IMR-90 (cell line): ENCODE data around the gene TMEM212. TPM values are rescaled to one million over a fixed set of nuclear protein-coding genes. Genes with fewer than 3 reads are reported as not detected.

Experiments
- ATAC-seq: fragments of 200-7000 bp; cut with Tn5 transposase; 2 replicates; pipeline ENCODE4 v1.9.1; 2020; ENCODE audit warnings: low read depth, mild to moderate bottlenecking, moderate library complexity
- BruUV-seq: library from RNA; stranded (reverse); fragments of 400-500 nt; replicated peaks from 2 replicates; lab custom pipeline; 2021; lab: Mats Ljungman, UMichigan
- CTCF ChIA-PET: fragments of 300-600 bp; formaldehyde crosslinking; extraction: SDS; loops from one replicate; lab custom pipeline; 2021; ENCODE audit warnings: antibody characterized with exemption; lab: Yijun Ruan, JAX
- POLR2A ChIA-PET: fragments of 300-600 bp; sonication (Branson Sonifier 250); formaldehyde crosslinking; loops from one replicate; lab custom pipeline; 2022; ENCODE audit warnings: antibody characterized with exemption; ENCODE audit not compliant: unreplicated experiment; lab: Charles Lee
- DNase-seq: peaks from one replicate; pipeline ENCODE4 v3.0.0; 2013
- H2AFZ ChIP-seq: replicated peaks from 2 replicates; pipeline ENCODE3; 2013; ENCODE audit warnings: low read length, mild to moderate bottlenecking; ENCODE audit not compliant: poor library complexity
- H2AK5ac ChIP-seq: 2 replicates; pipeline ENCODE4 v1.6.1; 2013; ENCODE audit warnings: low read depth, low read length, inconsistent platforms
- H2AK9ac ChIP-seq: replicated peaks from 2 replicates; pipeline ENCODE3; 2013; ENCODE audit warnings: mild to moderate bottlenecking, low read depth, low read length, moderate library complexity; ENCODE audit not compliant: poor library complexity
- H2BK120ac ChIP-seq: 2 replicates; pipeline ENCODE4 v1.6.1; 2013; ENCODE audit warnings: low read depth, low read length, inconsistent platforms
- H2BK15ac ChIP-seq: 3 replicates; pipeline ENCODE4 v1.6.1; 2013; ENCODE audit warnings: low read depth, low read length, inconsistent platforms
- H2BK20ac ChIP-seq: 2 replicates; pipeline ENCODE4 v1.6.1; 2013; ENCODE audit warnings: low read depth, mild to moderate bottlenecking, inconsistent platforms, low read length, moderate library complexity
- H2BK5ac ChIP-seq: 2 replicates; pipeline ENCODE4 v1.6.1; 2013; ENCODE audit warnings: mild to moderate bottlenecking, low read depth, low read length, inconsistent platforms; ENCODE audit not compliant: poor library complexity, severe bottlenecking
- H3K14ac ChIP-seq: replicated peaks from 2 replicates; pipeline ENCODE4 v1.6.1; 2013; ENCODE audit warnings: low read depth, low read length, inconsistent platforms
- H3K18ac ChIP-seq: 2 replicates; pipeline ENCODE4 v1.6.1; 2013; ENCODE audit warnings: low read depth, low read length, control low read depth
- H3K23ac ChIP-seq: 2 replicates; pipeline ENCODE4 v1.6.1; 2013; ENCODE audit warnings: low read depth, low read length, inconsistent platforms
- H3K27ac ChIP-seq: 2 replicates; pipeline ENCODE4 v1.5.1; 2013; ENCODE audit warnings: mild to moderate bottlenecking, control low read depth, low read length; ENCODE audit not compliant: insufficient read depth
- H3K27me3 ChIP-seq: 2 replicates; pipeline ENCODE4 v1.6.1; 2013; ENCODE audit warnings: low read length; ENCODE audit not compliant: control insufficient read depth, insufficient read depth
- H3K36me3 ChIP-seq: 2 replicates; pipeline ENCODE4 v1.6.1; 2013; ENCODE audit warnings: low read length, mixed read lengths; ENCODE audit not compliant: control insufficient read depth, insufficient read depth
- H3K4ac ChIP-seq: 2 replicates; pipeline ENCODE4 v1.6.1; 2013; ENCODE audit warnings: low read depth, low read length, inconsistent platforms
- H3K4me1 ChIP-seq: 2 replicates; pipeline ENCODE4 v1.6.1; 2013; ENCODE audit warnings: low read length, mixed read lengths; ENCODE audit not compliant: control insufficient read depth, insufficient read depth
- H3K4me2 ChIP-seq: 2 replicates; pipeline ENCODE4 v1.6.1; 2013; ENCODE audit warnings: low read depth, mild to moderate bottlenecking, control low read depth, low read length, moderate library complexity
- H3K4me3 ChIP-seq: 2 replicates; pipeline ENCODE4 v1.5.1; 2013; ENCODE audit warnings: low read depth, mild to moderate bottlenecking, control low read depth, low read length, moderate library complexity; ENCODE audit not compliant: insufficient read depth
- H3K56ac ChIP-seq: 2 replicates; pipeline ENCODE4 v1.6.1; 2013; ENCODE audit warnings: low read length, inconsistent platforms; ENCODE audit not compliant: insufficient read depth; ENCODE audit errors: extremely low read depth
- H3K79me1 ChIP-seq, 2 experiments: 2 replicates each; pipeline ENCODE4 v1.6.1; 2013; ENCODE audit warnings: low read length in 2 of 2, inconsistent platforms in 1 of 2, low read depth in 1 of 2
- H3K9ac ChIP-seq: 2 replicates; pipeline ENCODE4 v1.6.1; 2013; ENCODE audit warnings: low read depth, low read length, control low read depth
- H3K9me1 ChIP-seq: 2 replicates; pipeline ENCODE4 v1.6.1; 2013; ENCODE audit warnings: low read length, inconsistent platforms; ENCODE audit not compliant: insufficient read depth
- H3K9me3 ChIP-seq: 2 replicates; pipeline ENCODE4 v1.6.1; 2013; ENCODE audit warnings: low read length; ENCODE audit not compliant: control insufficient read depth, insufficient read depth
- H4K20me1 ChIP-seq: 2 replicates; pipeline ENCODE4 v1.6.1; 2013; ENCODE audit warnings: low read length, inconsistent platforms; ENCODE audit not compliant: insufficient read depth
- H4K5ac ChIP-seq: 2 replicates; pipeline ENCODE4 v1.6.1; 2013; ENCODE audit warnings: mild to moderate bottlenecking, low read depth, low read length, control low read depth
- H4K8ac ChIP-seq, 2 experiments: 2 replicates each; pipeline ENCODE4 v1.6.1; 2013; ENCODE audit warnings: low read depth in 2 of 2, low read length in 2 of 2, control low read depth in 1 of 2, inconsistent platforms in 1 of 2
- H4K91ac ChIP-seq: 2 replicates; pipeline ENCODE4 v1.6.1; 2013; ENCODE audit warnings: low read depth, low read length, inconsistent platforms; ENCODE audit not compliant: insufficient read depth
- ELK1 ChIP-seq: fragments of 150-350 bp; IDR thresholded peaks from 2 replicates; pipeline ENCODE4 v1.6.1; 2016; ENCODE audit warnings: low read depth, mild to moderate bottlenecking, low read length, moderate library complexity, borderline replicate concordance
- MXI1 ChIP-seq: IDR thresholded peaks from 2 replicates; pipeline ENCODE4 v1.6.1; 2012; ENCODE audit warnings: low read depth, mild to moderate bottlenecking, low read length, moderate library complexity, borderline replicate concordance
- RAD21 ChIP-seq: IDR thresholded peaks from 2 replicates; pipeline ENCODE4 v1.6.1; 2012; ENCODE audit warnings: low read length, improper control_type of control experiment
- RFX5 ChIP-seq: IDR thresholded peaks from 2 replicates; pipeline ENCODE4 v1.8.0; 2012; ENCODE audit warnings: low read depth, mild to moderate bottlenecking, low read length, moderate library complexity
- dilution Hi-C: fragments of 300-500 bp; cut with HindIII; formaldehyde crosslinking; loops from one replicate; pipeline ENCODE4 v1.14.3; 2018; ENCODE audit warnings: low sequenced_read_pairs; ENCODE audit not compliant: unreplicated experiment
- in situ Hi-C: fragments of 300-500 bp; cut with MboI; formaldehyde crosslinking; loops from 3 replicates; pipeline ENCODE4 v1.14.3; 2019; ENCODE audit warnings: low sequenced_read_pairs, inconsistent platforms, mixed read lengths
- intact Hi-C: fragments of 100-400 bp; cut with micrococcal nuclease; formaldehyde crosslinking; loops from 2 replicates; pipeline ENCODE4 v1.10.0; 2022
- polyA plus RNA-seq, 3 experiments: library from polyadenylated mRNA; depleted of rRNA; stranded (reverse); fragments of >200 nt; gene quantifications; 2 replicates each; pipeline ENCODE4 v1.2.3, GENCODE V29; 2012; ENCODE audit warnings: low replicate concordance in 1 of 3
- total RNA-seq: library from RNA; depleted of rRNA; stranded (reverse); fragments of >200 nt; gene quantifications from 2 replicates; pipeline ENCODE4 v1.2.3, GENCODE V29; 2012

TMEM212 gene
- total and polyA plus RNA-seq, 2 of the 4 experiments (the other 2 are of a cell fraction) = not detected

GRCh38 chr3:171892457-171892856, 49.3 kb downstream of the TMEM212 start:
- in situ Hi-C loops (no loop called here), dilution Hi-C loops (no loop called here), intact Hi-C loops (no loop called here)
- ChIA-PET POLR2A (no interaction called here), CTCF (no interaction called here)
- Histone ChIP-seq H3K27me3 (0 out of 2 replicates have a peak, but pooled peaks cover 2% of the 10 kb centered on the region), H3K4me3 (no peak overlapping the region), H2BK5ac (no peak overlapping the region), H2BK15ac (no peak overlapping the region), H3K27ac (no peak overlapping the region), H4K5ac (no peak overlapping the region), H2AK9ac (no peak overlapping the region), H3K9me3 (no peaks in the 10 kb centered on the region), H3K4ac (no peak overlapping the region), H3K14ac (no peak overlapping the region), H2BK120ac (no peak overlapping the region), H2AFZ (no peak overlapping the region), H4K20me1 (no peaks in the 10 kb centered on the region), H2AK5ac (no peak overlapping the region), H3K23ac (no peak overlapping the region), H3K4me2 (no peak overlapping the region), H3K36me3 (no peaks in the 10 kb centered on the region), H3K4me1 (no peaks in the 10 kb centered on the region), H4K8ac (no peak overlapping the region), H3K56ac (no peak overlapping the region), H3K9me1 (no peaks in the 10 kb centered on the region), H4K91ac (no peak overlapping the region), H3K18ac (no peak overlapping the region), H3K79me1 (no peaks in the 10 kb centered on the region), H2BK20ac (no peak overlapping the region), H3K9ac (no peak overlapping the region)
- BruUV-seq = no TSS peak
- DNase-seq (no peak), ATAC-seq (no peak)
- TF ChIP-seq ELK1 (no peak), RAD21 (no peak), RFX5 (no peak), MXI1 (no peak)
